Astrocyte (in vitro differentiated cells and primary cell): ENCODE results near the gene ATP5PB. TPM values are rescaled to one million over a fixed set of nuclear protein-coding genes. Genes with fewer than 3 reads are reported as not detected.
A peak's percentile ranks its signal among the peaks of the same experiment; 100 is the strongest.

Source experiments
- DNase-seq: peaks from one replicate; pipeline ENCODE4 v3.0.0-alpha.2; 2010; ENCODE audit warnings: low read depth
- FAIRE-seq: peaks from 2 replicates; lab custom pipeline; 2011; peaks lifted over from hg19 to GRCh38; lab: Jason Lieb, UNC
- H2AFZ ChIP-seq: 2 replicates; pipeline ENCODE4 v1.6.0; 2012; ENCODE audit warnings: low read depth, low read length, inconsistent platforms
- H3K27ac ChIP-seq: 2 replicates; pipeline ENCODE4 v1.5.1; 2011; ENCODE audit warnings: low read depth, low read length, inconsistent platforms
- H3K27me3 ChIP-seq: 2 replicates; pipeline ENCODE4 v1.6.0; 2011; ENCODE audit warnings: low read length, inconsistent platforms; ENCODE audit not compliant: insufficient read depth
- H3K36me3 ChIP-seq: 2 replicates; pipeline ENCODE4 v1.5.1; 2011; ENCODE audit warnings: low read length, inconsistent platforms; ENCODE audit not compliant: insufficient read depth
- H3K4me1 ChIP-seq: 2 replicates; pipeline ENCODE4 v1.5.1; 2011; ENCODE audit warnings: low read length, inconsistent platforms; ENCODE audit not compliant: insufficient read depth
- H3K4me2 ChIP-seq: 2 replicates; pipeline ENCODE4 v1.6.0; 2012; ENCODE audit warnings: low read length, inconsistent platforms
- H3K4me3 ChIP-seq: 2 replicates; pipeline ENCODE4 v1.5.1; 2011; ENCODE audit warnings: low read depth, mild to moderate bottlenecking, low read length, inconsistent platforms; ENCODE audit not compliant: insufficient read depth
- H3K79me2 ChIP-seq: 2 replicates; pipeline ENCODE4 v1.6.0; 2012; ENCODE audit warnings: mild to moderate bottlenecking, low read length, inconsistent platforms; ENCODE audit not compliant: insufficient read depth
- H3K9ac ChIP-seq: 2 replicates; pipeline ENCODE4 v1.6.0; 2012; ENCODE audit warnings: mild to moderate bottlenecking, low read length, inconsistent platforms
- H3K9me3 ChIP-seq: 2 replicates; pipeline ENCODE4 v1.5.1; 2012; ENCODE audit warnings: low read depth, mild to moderate bottlenecking, low read length, inconsistent platforms; ENCODE audit not compliant: insufficient read depth
- H4K20me1 ChIP-seq: 2 replicates; pipeline ENCODE4 v1.6.0; 2012; ENCODE audit warnings: low read length, inconsistent platforms; ENCODE audit not compliant: insufficient read depth
- H3K27ac Mint-ChIP-seq: one replicate; pipeline ENCODE4 v1.8.0; 2021; ENCODE audit warnings: mild to moderate bottlenecking, mixed read lengths; ENCODE audit not compliant: unreplicated experiment
- H3K27me3 Mint-ChIP-seq: one replicate; pipeline ENCODE4 v1.8.0; 2021; ENCODE audit warnings: low read depth, mixed read lengths; ENCODE audit not compliant: unreplicated experiment
- H3K36me3 Mint-ChIP-seq: one replicate; pipeline ENCODE4 v1.8.0; 2021; ENCODE audit warnings: low read depth, mixed read lengths; ENCODE audit not compliant: unreplicated experiment
- H3K4me1 Mint-ChIP-seq: one replicate; pipeline ENCODE4 v1.8.0; 2021; ENCODE audit warnings: low read depth, mixed read lengths; ENCODE audit not compliant: unreplicated experiment
- H3K4me3 Mint-ChIP-seq: one replicate; pipeline ENCODE4 v1.8.0; 2021; ENCODE audit warnings: mild to moderate bottlenecking, moderate library complexity, mixed read lengths; ENCODE audit not compliant: unreplicated experiment
- H3K9me3 Mint-ChIP-seq: one replicate; pipeline ENCODE4 v1.8.0; 2021; ENCODE audit warnings: mild to moderate bottlenecking, mixed read lengths; ENCODE audit not compliant: unreplicated experiment
- EZH2 ChIP-seq: IDR thresholded peaks from 2 replicates; pipeline ENCODE4 v1.6.1; 2012; ENCODE audit warnings: mild to moderate bottlenecking, low read length, inconsistent platforms; ENCODE audit not compliant: insufficient read depth
- total RNA-seq: library from RNA; stranded (reverse); gene quantifications from 2 replicates; pipeline ENCODE4 v1.2.1, GENCODE V29; 2021
- TF ChIP-seq, protein P1 (sequence below): IDR thresholded peaks from 2 replicates; pipeline ENCODE4 v1.5.1; 2011; ENCODE audit warnings: low read depth, mild to moderate bottlenecking, inconsistent platforms, low read length, moderate library complexity; ENCODE audit not compliant: insufficient read depth

ATP5PB gene
- total RNA-seq, 1 donor from 2014 or later = 214 TPM

DNA sequence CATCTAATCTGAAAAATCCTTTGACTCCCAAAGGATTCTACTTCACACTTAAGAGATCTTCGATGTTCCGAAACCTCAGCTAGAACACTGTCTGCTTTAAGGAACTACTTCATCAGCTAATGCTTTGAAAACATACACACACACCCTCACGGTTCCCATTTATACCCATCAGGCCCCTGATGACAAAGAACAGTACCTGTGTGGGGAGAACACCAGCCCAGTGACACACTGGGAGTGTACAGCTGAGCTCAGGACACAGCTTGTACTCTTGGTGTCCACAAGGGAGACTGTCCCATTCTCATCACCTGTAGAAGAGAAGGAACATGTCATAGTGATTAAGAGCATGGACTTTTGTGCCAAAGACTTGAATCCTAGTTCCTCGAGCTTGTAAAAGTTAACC is 6.8 kb upstream of the ATP5PB start:
- H3K27ac Mint-ChIP-seq = no peak overlapping the region
- H3K36me3 ChIP-seq = peaks cover 69% of the 10 kb centered on the region
- TF ChIP-seq, protein P1, sequence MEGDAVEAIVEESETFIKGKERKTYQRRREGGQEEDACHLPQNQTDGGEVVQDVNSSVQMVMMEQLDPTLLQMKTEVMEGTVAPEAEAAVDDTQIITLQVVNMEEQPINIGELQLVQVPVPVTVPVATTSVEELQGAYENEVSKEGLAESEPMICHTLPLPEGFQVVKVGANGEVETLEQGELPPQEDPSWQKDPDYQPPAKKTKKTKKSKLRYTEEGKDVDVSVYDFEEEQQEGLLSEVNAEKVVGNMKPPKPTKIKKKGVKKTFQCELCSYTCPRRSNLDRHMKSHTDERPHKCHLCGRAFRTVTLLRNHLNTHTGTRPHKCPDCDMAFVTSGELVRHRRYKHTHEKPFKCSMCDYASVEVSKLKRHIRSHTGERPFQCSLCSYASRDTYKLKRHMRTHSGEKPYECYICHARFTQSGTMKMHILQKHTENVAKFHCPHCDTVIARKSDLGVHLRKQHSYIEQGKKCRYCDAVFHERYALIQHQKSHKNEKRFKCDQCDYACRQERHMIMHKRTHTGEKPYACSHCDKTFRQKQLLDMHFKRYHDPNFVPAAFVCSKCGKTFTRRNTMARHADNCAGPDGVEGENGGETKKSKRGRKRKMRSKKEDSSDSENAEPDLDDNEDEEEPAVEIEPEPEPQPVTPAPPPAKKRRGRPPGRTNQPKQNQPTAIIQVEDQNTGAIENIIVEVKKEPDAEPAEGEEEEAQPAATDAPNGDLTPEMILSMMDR = no peak
- no peak for TF ChIP-seq EZH2
- no peaks in the 10 kb centered on the region for H3K4me1 ChIP-seq
- no peaks in the 10 kb centered on the region for H3K9me3 ChIP-seq
- H3K27ac ChIP-seq = no peak overlapping the region
- no peak overlapping the region for H3K9ac ChIP-seq
- no peak overlapping the region for H3K4me3 Mint-ChIP-seq
- peaks cover 23% of the 10 kb centered on the region for H3K79me2 ChIP-seq
- no peaks in the 10 kb centered on the region for H3K9me3 Mint-ChIP-seq
- FAIRE-seq = no peak
- H3K4me1 Mint-ChIP-seq = peaks cover 11% of the 10 kb centered on the region
- H3K4me2 ChIP-seq = no peak overlapping the region
- no peaks in the 10 kb centered on the region for H3K27me3 Mint-ChIP-seq
- DNase-seq = no peak
- no peak overlapping the region for H3K4me3 ChIP-seq
- H3K36me3 Mint-ChIP-seq = peaks cover 18% of the 10 kb centered on the region
- H4K20me1 ChIP-seq = peaks cover 38% of the 10 kb centered on the region
- H2AFZ ChIP-seq = no peak overlapping the region
- H3K27me3 ChIP-seq = no peaks in the 10 kb centered on the region

DNA sequence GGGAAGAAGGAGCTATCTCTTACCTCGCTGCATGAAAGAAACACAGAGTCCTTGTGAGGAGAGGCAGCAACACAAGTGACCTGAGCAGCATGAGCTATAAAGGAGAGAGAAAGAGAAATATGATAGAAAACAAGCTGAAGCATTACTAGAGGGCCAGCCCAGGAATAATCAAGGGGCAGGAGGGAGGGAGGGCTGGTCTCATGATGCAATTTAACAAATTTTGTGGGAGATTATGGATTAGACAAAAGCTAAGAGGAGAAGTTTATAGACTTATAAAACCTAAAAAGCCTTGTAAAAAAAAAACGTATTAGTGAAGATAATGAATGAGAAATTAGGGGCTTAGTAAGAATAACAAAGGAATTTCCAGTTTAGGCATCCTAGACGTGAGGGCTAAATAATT is 5.2 kb upstream of the ATP5PB start:
- no peaks in the 10 kb centered on the region for H3K27me3 ChIP-seq
- TF ChIP-seq EZH2 = no peak
- TF ChIP-seq, protein P1 = no peak
- DNase-seq (no peak), FAIRE-seq (no peak)
- H3K4me3 ChIP-seq = no peak overlapping the region
- Mint-ChIP-seq H3K36me3 (peaks cover 15% of the 10 kb centered on the region), H3K27me3 (no peaks in the 10 kb centered on the region), H3K9me3 (peaks cover under 1% of the 10 kb centered on the region), H3K27ac (peak overlapping the region; percentile 16), H3K4me1 (peaks cover 15% of the 10 kb centered on the region), H3K4me3 (no peak overlapping the region)
- no peak overlapping the region for H2AFZ ChIP-seq
- peaks cover 5% of the 10 kb centered on the region for H3K4me1 ChIP-seq
- peaks cover 61% of the 10 kb centered on the region for H3K36me3 ChIP-seq
- H3K79me2 ChIP-seq = peaks cover 39% of the 10 kb centered on the region
- H4K20me1 ChIP-seq = peaks cover 47% of the 10 kb centered on the region
- H3K9ac ChIP-seq = no peak overlapping the region
- H3K4me2 ChIP-seq = no peak overlapping the region
- no peak overlapping the region for H3K27ac ChIP-seq
- no peaks in the 10 kb centered on the region for H3K9me3 ChIP-seq

DNA sequence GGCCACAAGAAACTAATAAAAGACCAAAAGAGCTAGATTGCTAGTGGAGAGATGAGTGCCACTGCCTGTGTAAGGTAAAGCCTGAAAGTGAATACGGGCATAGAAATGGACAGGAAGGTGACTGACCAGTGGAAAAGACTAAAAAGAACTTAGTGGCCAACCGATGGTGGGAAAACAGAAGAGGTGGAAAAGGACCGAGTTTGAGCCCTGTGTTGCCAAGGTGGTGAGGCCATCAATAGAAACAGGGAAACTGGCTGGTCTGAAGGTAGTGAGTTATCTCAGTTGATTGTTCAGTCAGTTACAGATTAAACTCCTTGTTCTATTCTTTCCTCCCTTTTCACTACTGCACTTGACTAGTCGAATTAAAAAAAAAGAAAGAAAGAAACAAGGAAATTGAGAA is 2.7 kb upstream of the ATP5PB start:
- peaks cover 59% of the 10 kb centered on the region for H3K36me3 ChIP-seq
- FAIRE-seq (no peak), DNase-seq (no peak)
- TF ChIP-seq, protein P1 = no peak
- TF ChIP-seq EZH2 = no peak
- H3K27ac ChIP-seq = no peak overlapping the region
- H3K27me3 Mint-ChIP-seq = no peaks in the 10 kb centered on the region
- H3K79me2 ChIP-seq = peaks cover 62% of the 10 kb centered on the region
- no peaks in the 10 kb centered on the region for H3K9me3 ChIP-seq
- peaks cover 21% of the 10 kb centered on the region for H3K4me1 Mint-ChIP-seq
- H4K20me1 ChIP-seq = peaks cover 47% of the 10 kb centered on the region
- no peak overlapping the region for H3K4me3 Mint-ChIP-seq
- H3K9ac ChIP-seq = no peak overlapping the region
- H3K9me3 Mint-ChIP-seq = peaks cover 2% of the 10 kb centered on the region
- H3K4me3 ChIP-seq = no peak overlapping the region
- H3K36me3 Mint-ChIP-seq = peaks cover 9% of the 10 kb centered on the region
- no peak overlapping the region for H2AFZ ChIP-seq
- peak overlapping the region; percentile 88 for H3K4me2 ChIP-seq
- no peak overlapping the region for H3K27ac Mint-ChIP-seq
- H3K27me3 ChIP-seq = no peaks in the 10 kb centered on the region
- H3K4me1 ChIP-seq = peaks cover 13% of the 10 kb centered on the region
